B cell (primary cell): ENCODE results near the gene TBCD. TPM values are rescaled to one million over a fixed set of nuclear protein-coding genes. Genes with fewer than 3 reads are reported as not detected.

ENCODE experiments used
- ATAC-seq: fragments of 200-7000 bp; cut with Tn5 transposase; one replicate; pipeline ENCODE4 v1.10.0; 2021; ENCODE audit warnings: low read depth, mild to moderate bottlenecking, moderate number of reproducible peaks, moderate library complexity
- CTCF ChIA-PET: fragments of 350-600 bp; sonication (Branson Sonifier 250); formaldehyde crosslinking; loops from one replicate; lab custom pipeline; 2021; ENCODE audit warnings: antibody characterized with exemption, inconsistent platforms; lab: Charles Lee
- POLR2A ChIA-PET: fragments of 350-600 bp; sonication (Branson Sonifier 250); formaldehyde crosslinking; loops from one replicate; lab custom pipeline; 2021; ENCODE audit warnings: antibody characterized with exemption; lab: Charles Lee
- DNase-seq: peaks from one replicate; pipeline ENCODE4 v3.0.0; 2013
- H2AFZ ChIP-seq: 2 replicates; pipeline ENCODE4 v1.6.1; 2012; ENCODE audit warnings: mild to moderate bottlenecking, low read depth, low read length; ENCODE audit not compliant: insufficient read depth, poor library complexity, severe bottlenecking
- H3K27ac ChIP-seq, 2 donors: 1 replicate in 1 of 2; 2 replicates in 1 of 2; pipeline ENCODE4 v1.5.1; 2012 to 2013; ENCODE audit warnings: low read length in 2 of 2, mild to moderate bottlenecking in 2 of 2, moderate library complexity in 1 of 2
- H3K27me3 ChIP-seq, 4 experiments: fragments of 200-600 bp in 1 of 4; sonication (generic) in 1 of 4; replicated peaks in 1 of 4; 1 replicate in 2 of 4; 2 replicates in 2 of 4; pipeline versions ENCODE4 v1.6.1 to v1.7.0; 2013 to 2016; ENCODE audit warnings: low read length in 3 of 4, mild to moderate bottlenecking in 2 of 4, mixed read lengths in 1 of 4, moderate library complexity in 1 of 4; ENCODE audit not compliant: insufficient read depth in 4 of 4, control insufficient read depth in 3 of 4; ENCODE audit errors: control extremely low read depth in 1 of 4
- H3K36me3 ChIP-seq, 2 experiments: replicated peaks in 1 of 2; 1 replicate in 1 of 2; 2 replicates in 1 of 2; pipeline versions ENCODE4 v1.6.1 to v1.7.1; 2013; ENCODE audit warnings: low read length in 1 of 2; ENCODE audit not compliant: insufficient read depth in 2 of 2, control insufficient read depth in 1 of 2; ENCODE audit errors: control extremely low read depth in 1 of 2, extremely low read depth in 1 of 2
- H3K4me1 ChIP-seq, 2 donors: fragments of 200-600 bp in 1 of 2; sonication (generic) in 1 of 2; 1 replicate in 1 of 2; 2 replicates in 1 of 2; pipeline versions ENCODE4 v1.5.1 to v1.6.1; 2013 to 2017; ENCODE audit warnings: low read length in 2 of 2; ENCODE audit not compliant: control insufficient read depth in 2 of 2, insufficient read depth in 2 of 2
- H3K4me2 ChIP-seq: replicated peaks from 2 replicates; pipeline ENCODE3; 2012; ENCODE audit warnings: mild to moderate bottlenecking, low read depth, low read length; ENCODE audit not compliant: poor library complexity, severe bottlenecking
- H3K4me3 ChIP-seq, 5 experiments: fragments of 200-600 bp in 1 of 5; sonication (generic) in 1 of 5; 1 replicate in 3 of 5; 2 replicates in 2 of 5; pipeline versions ENCODE4 v1.5.1 to v1.7.0; 2011 to 2016; ENCODE audit warnings: low read length in 4 of 5, mild to moderate bottlenecking in 4 of 5, low read depth in 2 of 5, control low read depth in 1 of 5, moderate library complexity in 1 of 5; ENCODE audit not compliant: insufficient read depth in 1 of 5; ENCODE audit errors: control extremely low read depth in 1 of 5, extremely low read depth in 1 of 5
- H3K79me2 ChIP-seq: fragments of 200-600 bp; sonication (generic); one replicate; pipeline ENCODE4 v1.6.0; 2016; ENCODE audit warnings: low read length; ENCODE audit not compliant: control insufficient read depth, insufficient read depth
- H3K9ac ChIP-seq: fragments of 200-600 bp; sonication (generic); 2 replicates; pipeline ENCODE4 v1.6.1; 2017; ENCODE audit warnings: mild to moderate bottlenecking, low read length, moderate library complexity
- H3K9me3 ChIP-seq, 3 donors: one replicate each; pipeline versions ENCODE4 v1.6.1 to v1.7.1; 2013; ENCODE audit warnings: low read length in 2 of 3; ENCODE audit not compliant: control insufficient read depth in 2 of 3, insufficient read depth in 1 of 3; ENCODE audit errors: control extremely low read depth in 1 of 3
- H4K20me1 ChIP-seq: 2 replicates; pipeline ENCODE4 v1.6.0; 2012; ENCODE audit warnings: mild to moderate bottlenecking, low read length; ENCODE audit not compliant: insufficient read depth, control insufficient read depth, poor library complexity, severe bottlenecking
- H3K27ac Mint-ChIP-seq: one replicate; pipeline ENCODE4 v1.8.0; 2021; ENCODE audit warnings: mixed read lengths
- H3K27me3 Mint-ChIP-seq: one replicate; pipeline ENCODE4 v1.8.0; 2021; ENCODE audit warnings: mixed read lengths
- H3K4me1 Mint-ChIP-seq: one replicate; pipeline ENCODE4 v1.8.0; 2021; ENCODE audit warnings: mixed read lengths
- H3K4me3 Mint-ChIP-seq: one replicate; pipeline ENCODE4 v1.8.0; 2021; ENCODE audit warnings: mixed read lengths
- H3K9me3 Mint-ChIP-seq: one replicate; pipeline ENCODE4 v1.8.0; 2022; ENCODE audit warnings: mixed read lengths; ENCODE audit not compliant: insufficient read depth
- CTCF ChIP-seq: fragments of 200-600 bp; IDR thresholded peaks from one replicate; pipeline ENCODE4 v1.8.0; 2022; ENCODE audit warnings: antibody characterized with exemption, mild to moderate bottlenecking
- EZH2 ChIP-seq: IDR thresholded peaks from 2 replicates; pipeline ENCODE4 v1.6.1; 2012; ENCODE audit warnings: borderline replicate concordance, low read depth, mild to moderate bottlenecking, moderate library complexity, low read length; ENCODE audit not compliant: insufficient read depth, poor library complexity, severe bottlenecking
- WGBS: methylation state at CpG from one replicate; pipeline ENCODE4 v1.1.5; 2013; ENCODE audit warnings: missing lambda C conversion rate; ENCODE audit not compliant: insufficient coverage; 5-methylcytosine and 5-hydroxymethylcytosine counted together
- intact Hi-C: fragments of 100-400 bp; cut with micrococcal nuclease; formaldehyde crosslinking; loops from one replicate; pipeline ENCODE4 v1.10.0; 2022
- polyA plus RNA-seq: library from polyadenylated mRNA; depleted of rRNA; stranded (reverse); fragments of >200 nt; gene quantifications from 2 replicates; pipeline ENCODE4 v1.2.3, GENCODE V29; 2012
- total RNA-seq, 2 donors: library from RNA; stranded (reverse); fragments of 120-200 nt in 1 of 2; gene quantifications; 1 replicate in 1 of 2; 2 replicates in 1 of 2; pipeline versions ENCODE4 v1.2.3 to v1.2.4, GENCODE V29; 2013 to 2022

Gene TBCD
- total and polyA plus RNA-seq, 2 donors (not counting 1 experiment from before 2014, with no cell fraction given): 60.8 to 101 TPM

GRCh38 chr17:82947051-82947991, 195.5 kb downstream of the TBCD start:
- Histone ChIP-seq H3K27me3 (no peaks in the 10 kb centered on the region), H3K79me2 (no peaks in the 10 kb centered on the region), H3K36me3 (peaks cover 0 to 15% of the 10 kb centered on the region in 2 experiments), H3K27ac (no peak overlapping the region), H3K4me2 (no peak overlapping the region), H3K9me3 (peaks cover 3 to 54% (median 30%) of the 10 kb centered on the region in 3 donors), H4K20me1 (no peaks in the 10 kb centered on the region), H3K9ac (no peak overlapping the region), H3K4me1 (no peaks in the 10 kb centered on the region), H3K4me3 (no peak overlapping the region), H2AFZ (no peak overlapping the region)
- ChIA-PET CTCF (no interaction called here), POLR2A (interaction anchor here (0.7 kb wide), 1 partner anchor 15 kb away, joined by 7 read pairs; no protein-coding TSS in a partner anchor)
- ATAC-seq (no peak), DNase-seq (no peak)
- 87% methylated on average over 11 of the region's 11 CpGs for WGBS
- Mint-ChIP-seq H3K4me1 (no peaks in the 10 kb centered on the region), H3K4me3 (no peak overlapping the region), H3K27me3 (no peaks in the 10 kb centered on the region), H3K27ac (no peak overlapping the region), H3K9me3 (peaks cover 26% of the 10 kb centered on the region)
- TF ChIP-seq EZH2 (no peak), CTCF (no peak)
- intact Hi-C loops: no loop called here

DNA sequence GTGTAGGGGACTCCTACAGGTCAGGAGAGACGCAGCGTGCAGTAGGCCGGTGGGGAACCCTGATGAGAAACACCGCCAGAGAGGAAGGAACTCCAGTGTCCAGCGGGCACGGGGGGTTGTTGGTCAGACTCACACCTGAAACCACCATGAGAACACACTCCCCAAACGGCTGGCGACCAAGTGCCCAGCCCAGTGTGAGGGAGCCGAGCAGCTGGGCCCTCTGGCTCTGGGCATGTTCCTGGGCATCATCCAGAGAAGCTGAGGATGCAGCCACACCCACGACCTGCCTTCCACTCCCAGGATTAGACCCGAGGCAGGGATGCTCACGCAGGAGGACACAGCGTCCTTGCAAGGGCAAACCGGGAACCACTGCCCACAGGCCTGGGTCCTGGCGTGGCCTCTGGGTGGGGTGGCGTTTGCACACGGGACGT, 196.2 kb downstream of the TBCD start:
- TF ChIP-seq CTCF: no peak
- TF ChIP-seq EZH2: no peak
- Mint-ChIP-seq H3K9me3 (peaks cover 26% of the 10 kb centered on the region), H3K4me1 (no peaks in the 10 kb centered on the region), H3K27me3 (no peaks in the 10 kb centered on the region), H3K27ac (no peak overlapping the region), H3K4me3 (no peak overlapping the region)
- Histone ChIP-seq H3K4me1 (no peaks in the 10 kb centered on the region), H3K4me3 (no peak overlapping the region), H3K27ac (no peak overlapping the region), H3K27me3 (no peaks in the 10 kb centered on the region), H2AFZ (no peak overlapping the region), H3K9ac (no peak overlapping the region), H3K4me2 (no peak overlapping the region), H3K36me3 (peaks cover 0 to 7% of the 10 kb centered on the region in 2 experiments), H4K20me1 (no peaks in the 10 kb centered on the region), H3K9me3 (peaks cover 3 to 48% (median 30%) of the 10 kb centered on the region in 3 donors), H3K79me2 (no peaks in the 10 kb centered on the region)
- no peak for ATAC-seq
- ChIA-PET CTCF (no interaction called here), POLR2A (no interaction called here)
- over 99% methylated on average over 17 of the region's 18 CpGs for WGBS
- intact Hi-C loops: no loop called here
- DNase-seq: no peak
